Endothelial cell of umbilical vein (primary cell): ENCODE data around the gene WDR41. TPM values are rescaled to one million over a fixed set of nuclear protein-coding genes. Genes with fewer than 3 reads are reported as not detected.
"Not testable (repeated sequence)": the region's sequence is repeated elsewhere in the genome, so short reads cannot be mapped to it uniquely, and the experiment has no call there.

Source experiments
- BruUV-seq: library from RNA; stranded (reverse); fragments of 400-500 nt; replicated peaks from 2 replicates; lab custom pipeline; 2021; lab: Mats Ljungman, UMichigan
- CTCF ChIA-PET: fragments of 300-600, 350-600 bp; sonication (Branson Sonifier 250); formaldehyde crosslinking; loops from one replicate; lab custom pipeline; 2021; ENCODE audit warnings: antibody characterized with exemption, inconsistent platforms; lab: Charles Lee
- POLR2A ChIA-PET: fragments of 300-600, 350-600 bp; sonication (Branson Sonifier 250); formaldehyde crosslinking; loops from one replicate; lab custom pipeline; 2021; ENCODE audit warnings: antibody characterized with exemption, inconsistent platforms; lab: Charles Lee
- DNase-seq: peaks from one replicate; pipeline ENCODE4 v3.0.0-alpha.2; 2011; ENCODE audit warnings: low read depth, low spot score
- FAIRE-seq: peaks from 2 replicates; lab custom pipeline; 2011; peaks lifted over from hg19 to GRCh38; lab: Jason Lieb, UNC
- H2AFZ ChIP-seq: 2 replicates; pipeline ENCODE4 v1.6.0; 2012; ENCODE audit warnings: low read depth, low read length, control low read depth, inconsistent platforms
- H3K27ac ChIP-seq: 2 replicates; pipeline ENCODE4 v1.5.1; 2011; ENCODE audit warnings: low read depth, mild to moderate bottlenecking, control low read depth, low read length, moderate library complexity; ENCODE audit not compliant: insufficient read depth
- H3K27me3 ChIP-seq, 2 experiments: 2 replicates each; pipeline versions ENCODE4 v1.6.0 to v1.6.1; 2011; ENCODE audit warnings: low read length in 2 of 2, mixed read lengths in 1 of 2; ENCODE audit not compliant: control insufficient read depth in 2 of 2, insufficient read depth in 2 of 2
- H3K36me3 ChIP-seq, 2 experiments: 2 replicates in 1 of 2; 3 replicates in 1 of 2; pipeline ENCODE4 v1.5.1; 2011; ENCODE audit warnings: low read length in 2 of 2, mild to moderate bottlenecking in 1 of 2, moderate library complexity in 1 of 2; ENCODE audit not compliant: control insufficient read depth in 2 of 2, insufficient read depth in 2 of 2; ENCODE audit errors: extremely low read depth in 1 of 2
- H3K4me1 ChIP-seq: 3 replicates; pipeline ENCODE4 v1.5.1; 2011; ENCODE audit warnings: mild to moderate bottlenecking, low read length; ENCODE audit not compliant: control insufficient read depth, insufficient read depth; ENCODE audit errors: extremely low read depth
- H3K4me2 ChIP-seq: 2 replicates; pipeline ENCODE4 v1.6.1; 2011; ENCODE audit warnings: low read length, control low read depth, mixed read lengths; ENCODE audit not compliant: insufficient read depth
- H3K4me3 ChIP-seq, 3 experiments: fragments of 200-600 bp in 1 of 3; sonication (generic), shearing (Covaris generic) in 1 of 3; replicated peaks in 1 of 3; 2 replicates each; pipeline ENCODE4 v1.5.1; 2011 to 2016; ENCODE audit warnings: control low read depth in 3 of 3, low read length in 3 of 3, mild to moderate bottlenecking in 2 of 3, inconsistent platforms in 1 of 3, low read depth in 1 of 3, moderate library complexity in 1 of 3; ENCODE audit not compliant: insufficient read depth in 1 of 3
- H3K79me2 ChIP-seq: 2 replicates; pipeline ENCODE4 v1.6.0; 2012; ENCODE audit warnings: low read length, inconsistent platforms; ENCODE audit not compliant: control insufficient read depth, insufficient read depth
- H3K9ac ChIP-seq: replicated peaks from 2 replicates; pipeline ENCODE3; 2011; ENCODE audit warnings: low read length, control low read depth; ENCODE audit not compliant: insufficient read depth; ENCODE audit errors: extremely low read depth
- H3K9me1 ChIP-seq: replicated peaks from 3 replicates; pipeline ENCODE4 v1.6.0; 2011; ENCODE audit warnings: mild to moderate bottlenecking, low read length; ENCODE audit not compliant: control insufficient read depth, insufficient read depth; ENCODE audit errors: extremely low read depth
- H3K9me3 ChIP-seq: replicated peaks from 2 replicates; pipeline ENCODE4 v1.5.1; 2012; ENCODE audit warnings: low read length, inconsistent platforms; ENCODE audit not compliant: control insufficient read depth, insufficient read depth
- H4K20me1 ChIP-seq: replicated peaks from 2 replicates; pipeline ENCODE3; 2011; ENCODE audit warnings: mild to moderate bottlenecking, low read length; ENCODE audit not compliant: control insufficient read depth, insufficient read depth; ENCODE audit errors: extremely low read depth
- CTCF ChIP-seq, 2 donors: IDR thresholded peaks; 1 replicate in 1 of 2; 2 replicates in 1 of 2; pipeline ENCODE4 v1.5.1; 2011; ENCODE audit warnings: low read length in 2 of 2, mild to moderate bottlenecking in 2 of 2, moderate library complexity in 2 of 2, control low read depth in 1 of 2, inconsistent platforms in 1 of 2, low read depth in 1 of 2; ENCODE audit not compliant: insufficient read depth in 1 of 2; ENCODE audit errors: extremely low read depth in 1 of 2
- EZH2 ChIP-seq: IDR thresholded peaks from 2 replicates; pipeline ENCODE4 v1.6.1; 2012; ENCODE audit warnings: borderline replicate concordance, low read depth, mild to moderate bottlenecking, moderate library complexity, low read length, inconsistent platforms; ENCODE audit not compliant: severe bottlenecking
- FOS ChIP-seq: IDR thresholded peaks from 2 replicates; pipeline ENCODE4 v1.6.1; 2011; ENCODE audit warnings: mild to moderate bottlenecking, low read length, moderate library complexity, borderline replicate concordance; ENCODE audit not compliant: insufficient read depth
- GATA2 ChIP-seq: IDR thresholded peaks from 2 replicates; pipeline ENCODE4 v1.7.0; 2011; ENCODE audit warnings: low read depth, mild to moderate bottlenecking, moderate library complexity, mixed read lengths, low read length; ENCODE audit not compliant: insufficient read length, insufficient read depth
- JUN ChIP-seq: IDR thresholded peaks from 2 replicates; pipeline ENCODE4 v1.6.1; 2011; ENCODE audit warnings: borderline replicate concordance, low read depth; ENCODE audit not compliant: insufficient read length, insufficient read depth
- MAX ChIP-seq: IDR thresholded peaks from 2 replicates; pipeline ENCODE4 v1.6.1; 2011; ENCODE audit not compliant: insufficient read depth, insufficient read length
- MYC ChIP-seq: IDR thresholded peaks from one replicate; pipeline ENCODE4 v1.6.1; 2011; ENCODE audit warnings: mild to moderate bottlenecking, low read depth, low read length
- POLR2A ChIP-seq: IDR thresholded peaks from 2 replicates; pipeline ENCODE4 v1.6.1; 2012; ENCODE audit warnings: low read depth, mild to moderate bottlenecking, control low read depth, low read length
- POLR2AphosphoS5 ChIP-seq: IDR thresholded peaks from 2 replicates; pipeline ENCODE4 v1.6.1; 2012; ENCODE audit warnings: low read depth, mild to moderate bottlenecking, control low read depth, low read length, moderate library complexity; ENCODE audit not compliant: insufficient read depth
- dilution Hi-C: fragments of 300-500 bp; cut with MboI; formaldehyde crosslinking; loops from one replicate; pipeline ENCODE4 v1.15.0; 2019; ENCODE audit warnings: low sequenced_read_pairs; ENCODE audit not compliant: extremely low pct_ligation_motif_present
- intact Hi-C: fragments of 100-400 bp; cut with micrococcal nuclease; formaldehyde crosslinking; loops from one replicate; pipeline ENCODE4 v1.10.0; 2022
- polyA plus RNA-seq, 4 experiments: library from polyadenylated mRNA; depleted of rRNA in 3 of 4; stranded (reverse) in 3 of 4; unstranded in 1 of 4; fragments of >200 nt; gene quantifications; 2 replicates each; pipeline versions ENCODE4 v1.2.1 to v1.2.3, GENCODE V29; 2011 to 2012; ENCODE audit warnings: missing spikeins in 1 of 4
- total RNA-seq: library from RNA; stranded (reverse); gene quantifications from 2 replicates; pipeline ENCODE4 v1.2.3, GENCODE V29; 2021

Gene WDR41
- total and polyA plus RNA-seq, 2 donors (not counting 3 experiments of a cell fraction or from before 2014, with no cell fraction given), result 10.2 to 33.6 TPM

- Histone ChIP-seq H3K4me2 (no peak overlapping the region), H3K9me3 (no peaks in the 10 kb centered on the region), H2AFZ (no peak overlapping the region), H3K79me2 (no peaks in the 10 kb centered on the region), H3K27ac (no peak overlapping the region), H3K9ac (no peak overlapping the region), H3K4me1 (no peaks in the 10 kb centered on the region), H3K27me3 (no peaks in the 10 kb centered on the region), H3K36me3 (no peaks in the 10 kb centered on the region), H3K9me1 (no peaks in the 10 kb centered on the region), H4K20me1 (no peaks in the 10 kb centered on the region), H3K4me3 (no peak overlapping the region)
- FAIRE-seq (no peak), DNase-seq (no peak)
- POLR2A ChIA-PET, result no interaction called here
- no TSS peak for BruUV-seq
- TF ChIP-seq EZH2 (no peak), FOS (no peak), MAX (no peak), POLR2A (no peak), CTCF (IDR thresholded peaks at IDR 0.05; ENCODE audit: extremely low read depth in 1 of 2, insufficient read depth in 1 of 2, low read depth in 1 of 2, low read length in 2 of 2) (no peak), JUN (no peak), GATA2 (no peak), MYC (no peak), POLR2AphosphoS5 (no peak)
- intact Hi-C loops, result no loop called here
- dilution Hi-C loops, result no loop called here
- CTCF ChIA-PET, result no interaction called here
These were observed 102.4 kb downstream of the WDR41 start for GRCh38 chr5:77389746-77390145.

GRCh38 chr5:77386340-77386739, 105.8 kb downstream of the WDR41 start:
- H3K9ac ChIP-seq, H4K20me1 ChIP-seq, H3K4me2 ChIP-seq, dilution Hi-C loops, H3K79me2 ChIP-seq, H3K9me1 ChIP-seq, FAIRE-seq, BruUV-seq, H3K36me3 ChIP-seq, H2AFZ ChIP-seq, H3K27ac ChIP-seq, H3K9me3 ChIP-seq, intact Hi-C loops, CTCF ChIA-PET, H3K4me1 ChIP-seq, POLR2A ChIA-PET, H3K27me3 ChIP-seq, H3K4me3 ChIP-seq, DNase-seq: not testable (repeated sequence)

- H3K4me3 ChIP-seq, BruUV-seq, H3K4me1 ChIP-seq, intact Hi-C loops, H3K36me3 ChIP-seq, H3K79me2 ChIP-seq, CTCF ChIA-PET, DNase-seq, H4K20me1 ChIP-seq, H3K9me3 ChIP-seq, H3K27ac ChIP-seq, H2AFZ ChIP-seq, POLR2A ChIA-PET, H3K4me2 ChIP-seq, H3K9ac ChIP-seq, H3K27me3 ChIP-seq, dilution Hi-C loops, H3K9me1 ChIP-seq, FAIRE-seq: not testable (repeated sequence)
These were observed 108.8 kb downstream of the WDR41 start for GRCh38 chr5:77383336-77383735.
